H9 (cell line): ENCODE measurements around the gene TNFRSF6B. TPM values are rescaled to one million over a fixed set of nuclear protein-coding genes. Genes with fewer than 3 reads are reported as not detected.

ENCODE experiments used
- DNase-seq: peaks from one replicate; pipeline ENCODE4 v3.0.0-alpha.2; 2017
- H2AFZ ChIP-seq: one replicate; pipeline ENCODE4 v1.6.1; 2013; ENCODE audit warnings: mild to moderate bottlenecking, low read length, control low read depth, moderate library complexity
- H2AK5ac ChIP-seq: 2 replicates; pipeline ENCODE4 v1.6.1; 2013; ENCODE audit warnings: low read length, control low read depth, mixed read lengths; ENCODE audit not compliant: insufficient read length
- H2BK120ac ChIP-seq: one replicate; pipeline ENCODE4 v1.6.1; 2013; ENCODE audit warnings: low read depth, mild to moderate bottlenecking, low read length, control low read depth, inconsistent platforms; ENCODE audit not compliant: poor library complexity, severe bottlenecking
- H2BK12ac ChIP-seq: 2 replicates; pipeline ENCODE4 v1.6.1; 2013; ENCODE audit warnings: low read length, control low read depth, mixed read lengths, low read depth; ENCODE audit not compliant: insufficient read length
- H2BK15ac ChIP-seq: 2 replicates; pipeline ENCODE4 v1.6.1; 2013; ENCODE audit warnings: low read depth, low read length, control low read depth
- H2BK20ac ChIP-seq: one replicate; pipeline ENCODE4 v1.6.1; 2013; ENCODE audit warnings: low read depth, mild to moderate bottlenecking, low read length, control low read depth, inconsistent platforms; ENCODE audit not compliant: poor library complexity, severe bottlenecking
- H2BK5ac ChIP-seq: 2 replicates; pipeline ENCODE4 v1.6.1; 2013; ENCODE audit warnings: low read length, control low read depth, mixed read lengths; ENCODE audit not compliant: insufficient read length
- H3K14ac ChIP-seq: 2 replicates; pipeline ENCODE4 v1.6.1; 2013; ENCODE audit warnings: low read length, control low read depth; ENCODE audit not compliant: insufficient read depth
- H3K18ac ChIP-seq: 2 replicates; pipeline ENCODE4 v1.6.1; 2013; ENCODE audit warnings: low read depth, mild to moderate bottlenecking, mixed read lengths, low read length, control low read depth; ENCODE audit not compliant: insufficient read length
- H3K23ac ChIP-seq: 2 replicates; pipeline ENCODE4 v1.6.1; 2013; ENCODE audit warnings: low read length, control low read depth, mixed read lengths, low read depth; ENCODE audit not compliant: insufficient read length
- H3K23me2 ChIP-seq: 2 replicates; pipeline ENCODE4 v1.6.1; 2013; ENCODE audit warnings: low read depth, mild to moderate bottlenecking, mixed read lengths, low read length, control low read depth; ENCODE audit not compliant: insufficient read length, poor library complexity, severe bottlenecking
- H3K27ac ChIP-seq: 2 replicates; pipeline ENCODE4 v1.5.1; 2013; ENCODE audit warnings: low read length, control low read depth, mixed read lengths, low read depth; ENCODE audit not compliant: insufficient read length
- H3K27me3 ChIP-seq: 2 replicates; pipeline ENCODE4 v1.6.1; 2013; ENCODE audit warnings: low read length, control low read depth, inconsistent platforms; ENCODE audit not compliant: insufficient read depth
- H3K4ac ChIP-seq: 2 replicates; pipeline ENCODE4 v1.6.1; 2013; ENCODE audit warnings: low read depth, mild to moderate bottlenecking, control low read depth, inconsistent platforms, low read length, moderate library complexity
- H3K4me1 ChIP-seq: 2 replicates; pipeline ENCODE4 v1.6.1; 2013; ENCODE audit warnings: low read length, control low read depth, inconsistent platforms; ENCODE audit not compliant: insufficient read depth
- H3K4me2 ChIP-seq: 2 replicates; pipeline ENCODE4 v1.6.1; 2013; ENCODE audit warnings: low read length, control low read depth, mixed read lengths; ENCODE audit not compliant: insufficient read length, insufficient read depth
- H3K56ac ChIP-seq: 2 replicates; pipeline ENCODE4 v1.6.1; 2013; ENCODE audit warnings: low read depth, mild to moderate bottlenecking, mixed read lengths, low read length, control low read depth; ENCODE audit not compliant: insufficient read length
- H3K79me1 ChIP-seq: 2 replicates; pipeline ENCODE4 v1.6.1; 2013; ENCODE audit warnings: low read depth, mild to moderate bottlenecking, moderate library complexity, low read length, control low read depth, inconsistent platforms; ENCODE audit not compliant: insufficient read depth, poor library complexity, severe bottlenecking
- H3K79me2 ChIP-seq: 2 replicates; pipeline ENCODE4 v1.6.1; 2013; ENCODE audit warnings: low read length, control low read depth, inconsistent platforms; ENCODE audit not compliant: insufficient read depth
- H3K9ac ChIP-seq: 2 replicates; pipeline ENCODE4 v1.6.1; 2013; ENCODE audit warnings: low read length, control low read depth, mixed read lengths; ENCODE audit not compliant: insufficient read length; ENCODE audit errors: extremely low read depth
- H3K9me3 ChIP-seq: one replicate; pipeline ENCODE4 v1.6.1; 2013; ENCODE audit warnings: low read depth, low read length, inconsistent platforms; ENCODE audit not compliant: control insufficient read depth
- H3T11ph ChIP-seq: one replicate; pipeline ENCODE4 v1.6.1; 2013; ENCODE audit warnings: mild to moderate bottlenecking, low read length, control low read depth, inconsistent platforms
- H4K20me1 ChIP-seq: one replicate; pipeline ENCODE4 v1.6.1; 2013; ENCODE audit not compliant: control insufficient read depth, insufficient read length, insufficient read depth
- H4K5ac ChIP-seq: 2 replicates; pipeline ENCODE4 v1.6.1; 2013; ENCODE audit warnings: low read depth, mild to moderate bottlenecking, mixed read lengths, low read length, control low read depth; ENCODE audit not compliant: insufficient read length
- H4K8ac ChIP-seq: replicated peaks from 2 replicates; pipeline ENCODE4 v1.6.1; 2013; ENCODE audit warnings: low read length, control low read depth, mixed read lengths, low read depth; ENCODE audit not compliant: insufficient read length
- H4K91ac ChIP-seq: 2 replicates; pipeline ENCODE4 v1.6.1; 2013; ENCODE audit warnings: low read depth, mild to moderate bottlenecking, moderate library complexity, mixed read lengths, low read length, control low read depth; ENCODE audit not compliant: insufficient read length
- H3K27ac Mint-ChIP-seq, 3 experiments: 2 replicates in 2 of 3; 3 replicates in 1 of 3; pipeline ENCODE4 v1.8.0; 2020 to 2021; ENCODE audit warnings: mixed read lengths in 3 of 3, mild to moderate bottlenecking in 1 of 3, moderate library complexity in 1 of 3
- H3K27me3 Mint-ChIP-seq: 2 replicates; pipeline ENCODE4 v1.8.0; 2021; ENCODE audit warnings: low read depth, mild to moderate bottlenecking, moderate library complexity, mixed read lengths
- H3K36me3 Mint-ChIP-seq, 3 experiments: 2 replicates in 2 of 3; 3 replicates in 1 of 3; pipeline ENCODE4 v1.8.0; 2020 to 2021; ENCODE audit warnings: low read depth in 3 of 3, mixed read lengths in 3 of 3; ENCODE audit not compliant: insufficient read depth in 1 of 3
- H3K4me1 Mint-ChIP-seq, 2 experiments: 2 replicates each; pipeline ENCODE4 v1.8.0; 2020; ENCODE audit warnings: mixed read lengths in 2 of 2
- H3K4me3 Mint-ChIP-seq, 2 experiments: 2 replicates in 1 of 2; 3 replicates in 1 of 2; pipeline ENCODE4 v1.8.0; 2020 to 2021; ENCODE audit warnings: mild to moderate bottlenecking in 2 of 2, mixed read lengths in 2 of 2, moderate library complexity in 1 of 2
- H3K9me3 Mint-ChIP-seq, 2 experiments: 2 replicates in 1 of 2; 3 replicates in 1 of 2; pipeline ENCODE4 v1.8.0; 2020; ENCODE audit warnings: mild to moderate bottlenecking in 2 of 2, mixed read lengths in 2 of 2, moderate library complexity in 1 of 2
- WGBS: extraction: QIAGEN DNeasy Blood & Tissue Kit; methylation state at CpG from one replicate; pipeline ENCODE4 v1.1.7; 2013; ENCODE audit warnings: missing lambda C conversion rate, low lambda C conversion rate, mixed read lengths; ENCODE audit not compliant: insufficient read length; ENCODE audit errors: extremely low coverage; 5-methylcytosine and 5-hydroxymethylcytosine counted together
- total RNA-seq: library from RNA; stranded (reverse); gene quantifications from 2 replicates; pipeline ENCODE4 v1.2.1, GENCODE V29; 2021
- TF ChIP-seq, protein P1 (sequence below): fragments of 200-600 bp; sonication (generic); conservative IDR thresholded peaks from 3 replicates; pipeline ENCODE4 v1.8.0; 2021; ENCODE audit warnings: antibody characterized with exemption, mild to moderate bottlenecking

TNFRSF6B gene
- total RNA-seq, 1 experiment from 2014 or later = not detected

DNA sequence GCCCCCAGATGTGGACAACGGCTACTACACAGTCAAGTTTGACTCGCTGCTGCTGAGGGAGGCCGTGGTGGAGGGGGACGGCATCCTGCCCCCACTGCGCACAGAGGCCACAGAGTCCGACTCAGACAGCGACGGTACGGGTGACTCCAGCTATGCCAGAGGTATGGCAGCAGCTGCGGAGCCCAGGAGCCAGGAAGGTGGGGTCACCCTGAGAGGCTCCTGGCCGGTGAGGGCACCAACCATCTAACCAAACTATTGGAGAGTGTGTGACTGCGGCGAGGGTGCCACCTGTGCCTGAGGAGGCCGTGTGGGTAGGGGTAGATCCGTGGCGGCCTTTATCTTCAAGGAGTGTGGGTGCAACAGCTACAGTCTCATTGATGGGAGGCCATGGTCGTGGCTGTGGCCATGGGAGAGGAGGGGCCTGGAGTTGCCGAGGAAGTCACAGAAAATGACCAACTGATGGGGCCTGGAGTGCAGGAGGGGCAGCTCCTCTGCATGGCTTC lies 37.2 kb downstream of the TNFRSF6B start:
- Histone ChIP-seq H3K79me1 (no peaks in the 10 kb centered on the region), H3K23ac (no peak overlapping the region), H3K27ac (no peak overlapping the region), H3K18ac (no peak overlapping the region), H3K79me2 (no peaks in the 10 kb centered on the region), H3K27me3 (no peaks in the 10 kb centered on the region), H3K4ac (no peak overlapping the region), H2BK120ac (no peak overlapping the region), H4K91ac (no peak overlapping the region), H3K14ac (no peak overlapping the region), H4K8ac (no peak overlapping the region), H3K9ac (no peak overlapping the region), H2BK15ac (no peak overlapping the region), H2BK5ac (no peak overlapping the region), H2BK20ac (no peak overlapping the region), H4K20me1 (no peaks in the 10 kb centered on the region), H3K9me3 (no peaks in the 10 kb centered on the region), H4K5ac (no peak overlapping the region), H3T11ph (no peak overlapping the region), H3K4me1 (no peaks in the 10 kb centered on the region), H3K56ac (no peak overlapping the region), H3K4me2 (no peak overlapping the region), H2AK5ac (no peak overlapping the region), H3K23me2 (no peaks in the 10 kb centered on the region), H2AFZ (no peak overlapping the region), H2BK12ac (no peak overlapping the region)
- Mint-ChIP-seq H3K27ac (peak overlapping the region in 2 of 3 experiments; percentile 25 to 49; a peak in 2 of 7 replicates), H3K36me3 (peaks cover 11 to 31% (median 14%) of the 10 kb centered on the region in 3 experiments; a peak in 6 of 7 replicates), H3K4me3 (no peak overlapping the region), H3K27me3 (no peaks in the 10 kb centered on the region; the same call in 1 of the 2 replicates), H3K4me1 (no peaks in the 10 kb centered on the region), H3K9me3 (no peaks in the 10 kb centered on the region)
- DNase-seq = no peak
- TF ChIP-seq, protein P1, sequence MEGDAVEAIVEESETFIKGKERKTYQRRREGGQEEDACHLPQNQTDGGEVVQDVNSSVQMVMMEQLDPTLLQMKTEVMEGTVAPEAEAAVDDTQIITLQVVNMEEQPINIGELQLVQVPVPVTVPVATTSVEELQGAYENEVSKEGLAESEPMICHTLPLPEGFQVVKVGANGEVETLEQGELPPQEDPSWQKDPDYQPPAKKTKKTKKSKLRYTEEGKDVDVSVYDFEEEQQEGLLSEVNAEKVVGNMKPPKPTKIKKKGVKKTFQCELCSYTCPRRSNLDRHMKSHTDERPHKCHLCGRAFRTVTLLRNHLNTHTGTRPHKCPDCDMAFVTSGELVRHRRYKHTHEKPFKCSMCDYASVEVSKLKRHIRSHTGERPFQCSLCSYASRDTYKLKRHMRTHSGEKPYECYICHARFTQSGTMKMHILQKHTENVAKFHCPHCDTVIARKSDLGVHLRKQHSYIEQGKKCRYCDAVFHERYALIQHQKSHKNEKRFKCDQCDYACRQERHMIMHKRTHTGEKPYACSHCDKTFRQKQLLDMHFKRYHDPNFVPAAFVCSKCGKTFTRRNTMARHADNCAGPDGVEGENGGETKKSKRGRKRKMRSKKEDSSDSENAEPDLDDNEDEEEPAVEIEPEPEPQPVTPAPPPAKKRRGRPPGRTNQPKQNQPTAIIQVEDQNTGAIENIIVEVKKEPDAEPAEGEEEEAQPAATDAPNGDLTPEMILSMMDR = no peak
- no CpG with 5 or more reads among the region's 18 CpGs for WGBS
